Fibroblast of mammary gland (primary cell): Measurements from ENCODE around the gene EPB41.

Experiments
- DNase-seq: peaks from one replicate; pipeline ENCODE4 v3.0.0-alpha.2; 2010; ENCODE audit warnings: low read depth
- H3K4me3 ChIP-seq: 2 replicates; pipeline ENCODE4 v1.5.1; 2011; ENCODE audit warnings: low read depth, mild to moderate bottlenecking, low read length, moderate library complexity; ENCODE audit not compliant: control insufficient read depth
- CTCF ChIP-seq: conservative IDR thresholded peaks from 2 replicates; pipeline ENCODE4 v1.5.1; 2011; ENCODE audit warnings: low read depth, low read length, inconsistent platforms; ENCODE audit not compliant: control insufficient read depth, insufficient read depth

Gene EPB41

GRCh38 chr1:29052941-29053340 lies 138.6 kb downstream of the EPB41 start:
- no peak for TF ChIP-seq CTCF
- no peak for DNase-seq
- H3K4me3 ChIP-seq = no peak overlapping the region

GRCh38 chr1:29055160-29055559 lies 140.8 kb downstream of the EPB41 start:
- H3K4me3 ChIP-seq = no peak overlapping the region
- no peak for TF ChIP-seq CTCF
- peak; percentile 11 for DNase-seq

- no peak for DNase-seq
- TF ChIP-seq CTCF = no peak
- no peak overlapping the region for H3K4me3 ChIP-seq
These were observed 141.9 kb downstream of the EPB41 start for GRCh38 chr1:29056256-29056655.

- DNase-seq = no peak
- no peak overlapping the region for H3K4me3 ChIP-seq
- TF ChIP-seq CTCF = no peak
These were observed 143.3 kb downstream of the EPB41 start for GRCh38 chr1:29057700-29058099.

GRCh38 chr1:29062157-29062942 lies 148.0 kb downstream of the EPB41 start:
- DNase-seq = no peak
- TF ChIP-seq CTCF = no peak
- H3K4me3 ChIP-seq = no peak overlapping the region

GRCh38 chr1:29064064-29064463 lies 149.7 kb downstream of the EPB41 start:
- H3K4me3 ChIP-seq = no peak overlapping the region
- DNase-seq = no peak
- no peak for TF ChIP-seq CTCF
